Left colon (tissue), 2 donors: ENCODE results near the gene C8A. TPM values are rescaled to one million over a fixed set of nuclear protein-coding genes. Genes with fewer than 3 reads are reported as not detected.

ENCODE experiments used
- ATAC-seq: fragments of 200-7000 bp; cut with Tn5 transposase; one replicate; pipeline ENCODE4 v1.9.1; 2020; ENCODE audit warnings: mild to moderate bottlenecking, moderate library complexity
- DNase-seq, 2 donors: peaks; one replicate each; pipeline ENCODE4 v3.0.0-alpha.2; 2020
- intact Hi-C, 2 donors: fragments of 100-400 bp; cut with DNase I in 1 of 2; cut with micrococcal nuclease in 1 of 2; formaldehyde crosslinking; loops; one replicate each; pipeline versions ENCODE4 v1.11.2 to v1.14.0; 2022; cut with DNase I, micrococcal nuclease
- total RNA-seq, 2 donors: library from RNA; stranded (reverse); fragmentation: NEBNext Ultra II Directional; extraction: Animal tissue kit (Norgen Biotek cat#: 25700); gene quantifications; one replicate each; pipeline ENCODE4 v1.2.1, GENCODE V29; 2021
- donor health status: DM: no; HTN: no; CAD: no.
- donor health status: DM: yes; HTN: yes; CAD: no.

C8A gene
- total RNA-seq, 2 donors from 2014 or later: not detected

DNA sequence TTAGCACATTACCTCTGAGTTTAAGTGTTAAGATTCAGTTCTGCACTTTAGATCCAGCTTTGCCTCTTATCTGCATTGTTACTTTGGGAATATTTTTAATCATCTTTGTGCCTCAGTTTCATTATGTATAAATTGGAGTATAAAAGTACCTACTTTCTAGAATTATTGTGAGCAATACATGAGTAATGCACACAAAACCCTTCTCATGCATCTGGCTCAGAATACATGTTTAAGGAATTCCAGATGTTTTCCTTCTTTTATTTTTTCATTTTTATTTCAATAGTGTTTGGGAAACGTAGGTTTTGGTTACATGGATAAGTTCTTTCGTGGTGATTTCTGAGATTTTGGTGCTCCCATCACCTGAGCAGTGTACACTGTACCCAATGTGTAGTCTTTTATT is 14.2 kb downstream of the C8A start:
- ATAC-seq: no peak
- intact Hi-C loops: no loop called here
- DNase-seq: no peak

DNA sequence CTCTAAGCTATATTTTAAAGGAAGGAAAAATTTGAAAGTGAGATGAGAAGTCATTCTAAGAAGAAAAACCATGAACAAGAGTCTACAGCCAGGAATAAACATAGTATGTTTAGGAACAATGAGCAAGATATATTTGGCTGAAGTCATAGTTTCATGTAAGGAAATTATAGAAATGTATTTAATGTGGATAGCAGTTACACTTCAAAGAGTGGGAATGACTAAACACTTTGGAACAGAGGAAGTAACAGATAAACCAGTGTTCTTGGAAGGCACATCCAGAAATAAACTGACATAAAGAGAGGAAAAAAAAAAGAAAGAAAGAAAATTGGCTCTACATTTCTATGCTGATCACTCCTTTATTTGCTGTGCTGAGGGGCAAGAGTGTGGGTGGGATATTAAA is 18.0 kb downstream of the C8A start:
- DNase-seq (no peak), ATAC-seq (no peak)
- intact Hi-C loops: no loop called here

DNA sequence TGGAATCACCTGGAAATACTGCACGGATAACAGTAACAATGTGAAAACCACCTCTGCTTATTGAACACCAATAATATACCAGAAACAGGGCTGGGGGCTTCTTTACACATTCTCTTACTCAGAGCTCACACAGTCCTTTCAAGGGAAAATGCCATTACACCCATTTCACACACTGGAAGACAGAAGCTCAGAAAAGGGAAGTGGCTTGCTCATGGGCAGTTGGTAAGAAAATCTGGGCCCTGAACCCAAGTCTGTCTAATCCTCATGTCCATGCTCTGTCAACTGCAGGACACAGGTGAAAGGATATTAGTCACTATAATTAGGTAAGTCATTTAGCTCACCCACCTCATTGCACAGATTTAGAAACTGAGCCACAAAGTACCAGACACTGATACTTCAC is 18.6 kb downstream of the C8A start:
- no peak for DNase-seq
- no peak for ATAC-seq
- intact Hi-C loops: no loop called here

DNA sequence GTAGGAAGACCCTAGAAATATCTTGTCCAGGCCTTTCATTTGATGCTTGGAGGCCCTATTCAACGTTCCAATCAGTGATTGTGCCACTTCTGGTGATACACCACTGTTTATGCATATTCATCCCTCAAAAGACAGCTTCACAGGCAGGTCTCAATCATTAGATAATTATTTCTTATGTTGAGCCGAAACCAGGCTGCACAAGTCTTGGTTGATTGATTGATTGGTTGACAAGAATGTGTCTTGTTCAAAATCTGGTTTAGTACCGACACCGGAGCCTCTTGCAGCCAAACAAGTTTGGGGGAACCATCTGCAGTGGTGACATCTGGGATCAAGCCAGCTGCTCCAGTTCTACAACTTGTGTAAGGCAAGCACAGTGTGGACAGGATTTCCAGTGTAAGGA is 20.1 kb downstream of the C8A start:
- intact Hi-C loops: no loop called here
- ATAC-seq (no peak), DNase-seq (no peak)

DNA sequence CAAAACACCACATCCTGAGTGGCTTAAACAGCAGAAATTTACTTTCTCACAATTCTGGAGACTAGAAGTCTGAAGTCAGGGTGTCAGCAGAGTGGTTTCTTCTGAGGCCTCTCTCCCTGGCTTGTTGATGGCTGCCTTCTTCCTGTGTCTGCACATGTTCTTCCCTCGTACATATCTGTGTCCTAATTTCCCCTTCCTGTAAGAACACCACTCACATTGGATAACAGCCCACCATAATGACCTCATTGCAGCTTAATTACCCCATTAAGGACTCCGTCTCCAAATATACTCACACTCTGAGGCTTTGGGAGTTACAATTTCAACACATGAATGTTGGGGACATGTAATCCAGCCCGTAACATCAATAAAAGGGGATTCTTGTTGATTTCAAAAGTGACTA is 23.4 kb downstream of the C8A start:
- no peak for DNase-seq
- intact Hi-C loops: no loop called here
- ATAC-seq: no peak

DNA sequence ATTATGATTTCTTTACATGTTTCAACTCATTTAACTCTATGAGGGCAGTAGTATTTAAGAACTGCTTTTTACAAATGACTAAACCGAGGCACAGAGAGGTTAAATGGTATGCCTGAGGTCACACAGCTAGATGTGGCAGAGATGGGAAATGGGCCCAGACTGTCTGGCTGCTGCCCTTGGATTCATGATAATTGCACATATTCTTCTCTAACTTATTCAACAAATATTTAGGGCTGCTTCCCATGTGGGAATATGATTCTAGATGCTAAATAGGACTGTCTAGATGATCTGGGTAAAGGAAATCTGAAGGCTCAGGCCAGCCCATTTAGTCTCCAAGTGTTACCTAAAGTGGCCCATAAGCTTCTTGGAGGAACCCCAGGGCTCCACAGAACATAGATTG is 26.2 kb downstream of the C8A start:
- intact Hi-C loops: no loop called here
- ATAC-seq (no peak), DNase-seq (no peak)

DNA sequence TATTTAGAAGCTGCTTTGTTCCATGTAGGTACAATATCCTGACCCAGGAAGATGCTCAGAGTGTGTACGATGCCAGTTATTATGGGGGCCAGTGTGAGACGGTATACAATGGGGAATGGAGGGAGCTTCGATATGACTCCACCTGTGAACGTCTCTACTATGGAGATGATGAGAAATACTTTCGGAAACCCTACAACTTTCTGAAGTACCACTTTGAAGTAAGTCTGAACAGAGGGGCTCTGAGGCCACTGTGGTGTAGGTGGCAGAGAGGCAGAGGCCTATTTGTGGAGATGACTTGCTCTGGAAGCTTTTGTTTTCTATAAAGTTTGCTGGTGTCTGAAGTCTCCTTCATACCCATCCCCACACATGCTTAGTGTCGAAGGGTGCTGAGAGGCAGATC is 26.8 kb downstream of the C8A start:
- intact Hi-C loops: no loop called here
- DNase-seq: no peak
- no peak for ATAC-seq

DNA sequence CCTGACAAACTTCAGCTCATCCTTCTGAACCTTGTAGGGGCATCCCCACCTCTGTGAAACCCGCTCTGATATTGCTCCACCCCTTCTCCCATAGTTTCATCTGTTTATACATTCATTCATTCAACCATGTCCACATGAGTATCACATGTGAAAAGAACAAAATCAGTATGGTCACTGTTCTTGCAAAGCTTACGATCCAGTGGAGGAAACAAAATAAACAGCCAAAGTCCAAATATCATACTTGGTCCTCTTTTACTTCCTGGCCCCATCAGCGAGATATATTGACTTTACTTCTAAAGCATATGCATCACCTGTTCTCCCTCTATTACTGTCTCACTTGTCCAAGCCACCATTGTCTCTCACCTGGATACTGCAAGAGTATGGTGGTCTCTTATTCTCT is 35.6 kb downstream of the C8A start:
- intact Hi-C loops: no loop called here

DNA sequence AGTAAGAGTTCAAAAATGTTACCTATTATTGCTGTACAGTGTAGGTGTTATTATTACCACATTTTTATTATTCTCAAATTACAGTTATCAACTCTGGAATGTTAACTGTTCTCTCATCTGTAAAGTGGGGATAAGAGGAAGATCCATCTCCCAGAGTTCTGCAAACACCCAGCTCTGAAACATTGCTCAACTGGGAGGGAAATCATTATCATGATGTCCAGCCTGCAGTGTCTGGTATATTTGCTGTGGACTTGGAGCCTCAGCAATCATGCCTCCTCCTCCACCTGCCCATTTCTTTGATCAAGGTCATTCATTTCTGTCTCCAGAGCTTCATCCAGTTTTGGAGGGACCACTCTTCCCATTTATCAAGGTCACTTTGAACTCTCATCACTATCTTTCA is 39.4 kb downstream of the C8A start:
- intact Hi-C loops: no loop called here
- ATAC-seq: no peak
- DNase-seq: no peak

More for the DNA sequence above, 35.6 kb downstream of the C8A start:
- ATAC-seq (no peak), DNase-seq (no peak)

DNA sequence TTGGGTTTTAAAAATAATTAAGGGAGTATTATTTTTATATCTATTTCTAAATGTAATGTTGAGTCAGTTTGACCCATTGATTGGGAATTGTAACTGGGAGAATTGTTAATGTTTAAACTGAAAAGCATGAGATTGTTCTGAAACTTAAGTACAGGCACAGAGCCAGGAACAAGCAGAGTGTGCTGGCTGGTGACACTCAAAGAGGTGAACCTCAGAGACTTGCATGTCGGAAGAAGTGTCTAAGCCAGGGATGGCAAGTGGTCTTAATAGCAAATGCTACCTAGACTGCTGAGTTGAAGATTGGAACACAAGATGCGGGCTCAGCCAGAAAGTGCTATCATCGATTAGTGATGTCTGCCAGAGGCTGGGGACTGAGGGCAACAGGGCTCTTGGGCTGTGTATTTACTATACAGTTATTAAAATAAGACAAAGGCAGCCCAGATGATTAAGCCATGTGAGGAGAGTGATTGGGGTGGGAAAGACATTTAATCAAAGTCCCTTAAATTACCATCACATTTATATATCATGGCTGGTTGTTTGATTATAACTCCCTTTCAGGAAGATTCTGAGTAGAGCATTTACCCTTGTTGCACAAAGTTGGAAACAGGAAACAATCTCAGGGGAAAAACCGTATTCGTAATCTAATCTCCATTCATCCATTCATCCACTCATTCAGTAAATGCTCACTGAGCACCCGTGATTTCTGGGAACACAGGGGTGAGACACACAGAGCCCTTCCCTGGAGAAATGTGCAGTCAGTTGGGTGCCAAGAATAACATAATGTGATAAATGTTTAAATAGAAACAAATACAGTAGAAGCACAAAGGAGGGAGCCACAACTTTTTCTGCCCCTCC is 42.8 kb downstream of the C8A start:
- intact Hi-C loops: no loop called here
- no peak for ATAC-seq
- no peak for DNase-seq

DNA sequence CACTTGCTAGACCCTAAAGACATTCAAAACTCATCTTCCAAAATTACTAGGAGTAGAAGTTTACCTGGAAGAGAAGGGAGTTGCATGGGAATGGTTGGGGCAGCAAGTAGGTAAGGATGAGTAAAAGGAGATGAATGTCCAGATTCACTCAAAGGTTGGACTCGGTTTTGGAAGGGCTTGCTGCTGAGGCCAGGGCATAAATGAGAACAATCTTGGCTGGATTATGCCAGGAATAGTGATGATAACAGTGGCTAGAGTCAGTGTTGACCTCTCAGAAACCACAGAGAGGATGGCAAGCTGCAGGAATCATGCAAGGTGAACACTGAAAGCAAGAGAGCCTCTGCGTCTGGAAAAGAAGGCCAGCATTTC is 43.4 kb downstream of the C8A start:
- ATAC-seq (no peak), DNase-seq (no peak)
- intact Hi-C loops: no loop called here

DNA sequence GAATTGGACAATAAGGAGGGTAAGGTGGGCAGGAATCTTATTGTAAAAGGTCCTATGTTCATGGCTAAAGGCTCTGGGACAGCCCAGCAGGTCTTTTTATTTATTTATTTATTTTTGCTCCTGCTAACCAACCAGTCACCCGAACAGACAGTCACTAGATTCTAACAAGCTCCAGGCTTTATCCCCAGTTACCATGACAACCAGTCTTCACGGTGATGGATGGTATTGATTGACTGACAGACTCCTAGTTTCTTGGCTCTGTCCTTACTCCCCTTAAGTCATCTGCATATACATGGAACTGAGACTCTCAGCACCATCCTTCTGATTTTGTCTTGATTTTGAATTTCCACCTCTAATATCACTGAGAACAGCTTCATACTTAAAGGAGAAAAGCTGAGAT is 44.3 kb downstream of the C8A start:
- DNase-seq: no peak
- no peak for ATAC-seq
- intact Hi-C loops: no loop called here

DNA sequence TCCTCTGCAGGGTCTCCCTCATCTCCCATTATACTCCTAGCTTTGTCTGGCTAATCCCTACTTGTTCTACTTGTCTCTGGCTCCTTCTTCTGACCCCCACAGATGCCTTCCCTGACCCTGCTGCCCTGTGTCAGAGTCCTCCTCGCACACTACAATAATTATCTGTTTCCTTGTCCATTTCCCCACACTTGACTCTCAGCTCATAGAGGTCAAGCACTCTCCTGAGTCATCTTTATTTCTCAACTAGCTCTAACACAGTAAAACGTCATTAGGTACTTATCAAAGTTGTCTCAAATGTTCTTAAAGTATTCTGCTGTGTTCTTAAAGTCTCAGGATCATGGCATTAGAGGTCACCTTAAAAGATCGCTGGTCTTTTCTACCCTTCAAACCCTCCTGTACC is 47.1 kb downstream of the C8A start:
- intact Hi-C loops: no loop called here
- no peak for DNase-seq
- ATAC-seq: no peak

DNA sequence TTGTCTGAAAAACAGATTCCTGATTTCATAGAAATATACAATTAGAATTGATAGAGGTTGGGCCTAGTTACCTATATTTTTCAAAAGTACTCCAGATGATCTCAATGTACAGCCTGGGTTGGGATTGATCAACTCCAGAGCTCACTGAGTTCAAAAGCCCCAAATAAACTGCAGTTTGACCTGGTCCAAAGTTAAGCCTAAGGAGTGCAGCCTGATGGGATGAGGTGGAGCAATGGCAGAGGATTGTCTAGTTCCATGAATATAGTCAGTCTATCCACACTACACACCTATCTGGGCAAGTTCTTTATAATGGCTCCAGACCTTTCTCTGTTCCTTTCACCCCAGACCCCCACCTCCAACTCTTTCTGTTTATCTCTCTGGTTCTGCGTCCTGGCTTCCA is 49.2 kb downstream of the C8A start:
- ATAC-seq (no peak), DNase-seq (no peak)
- intact Hi-C loops: no loop called here

DNA sequence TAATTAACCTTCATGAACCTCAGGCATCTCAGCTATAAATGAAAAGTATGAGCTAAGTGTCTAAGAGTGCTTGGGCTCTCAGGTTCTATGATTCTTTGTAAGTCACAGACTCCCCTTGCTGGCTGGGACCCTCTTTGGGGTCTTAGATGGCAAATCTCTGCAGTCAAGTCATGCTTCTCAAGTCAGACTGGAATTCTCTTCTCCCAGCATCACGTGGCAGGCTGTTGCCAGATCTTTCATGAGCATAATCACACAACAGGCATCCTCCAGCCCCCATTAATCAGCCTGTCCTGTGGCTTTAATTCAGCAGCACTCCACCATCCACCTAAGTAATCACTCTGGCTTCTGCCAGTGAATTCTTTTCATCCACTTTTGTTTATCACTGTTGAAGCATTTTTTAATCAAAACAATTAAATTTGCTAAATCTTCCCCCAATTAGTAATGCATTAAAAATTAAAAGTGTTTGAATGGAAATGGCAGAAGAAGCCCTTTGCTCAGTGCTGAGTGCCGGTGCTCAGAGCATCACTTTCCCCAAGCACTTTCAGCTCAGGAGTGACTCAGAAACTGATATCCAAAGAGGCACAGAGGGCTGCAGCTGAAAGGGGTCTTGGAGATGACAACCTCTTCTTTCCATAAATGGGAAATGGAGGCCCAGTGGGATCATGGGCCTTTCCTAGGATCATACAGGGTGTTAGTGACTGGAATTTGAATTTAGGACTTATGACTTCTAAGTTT is 50.2 kb downstream of the C8A start:
- DNase-seq (no peak), ATAC-seq (no peak)
- intact Hi-C loops: no loop called here

DNA sequence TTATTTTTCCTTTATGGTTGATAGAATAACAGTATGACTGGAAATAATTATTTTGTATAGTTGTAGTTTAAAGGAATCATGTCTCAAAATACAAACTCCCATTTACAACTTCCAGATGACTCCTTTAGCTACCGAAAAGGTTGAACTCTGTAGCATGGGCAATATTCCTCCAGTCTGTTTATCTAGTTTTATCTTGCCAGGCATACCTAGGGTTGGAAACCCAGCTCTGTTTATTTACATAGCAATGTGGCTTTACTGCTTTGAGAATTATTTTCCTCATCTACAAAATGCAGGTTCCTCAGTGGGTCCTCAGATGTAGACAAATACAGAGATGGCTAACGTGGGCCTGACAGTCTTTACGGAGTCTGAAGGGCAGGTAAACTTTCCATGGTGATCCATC is 51.1 kb downstream of the C8A start:
- no peak for DNase-seq
- ATAC-seq: no peak
- intact Hi-C loops: no loop called here

DNA sequence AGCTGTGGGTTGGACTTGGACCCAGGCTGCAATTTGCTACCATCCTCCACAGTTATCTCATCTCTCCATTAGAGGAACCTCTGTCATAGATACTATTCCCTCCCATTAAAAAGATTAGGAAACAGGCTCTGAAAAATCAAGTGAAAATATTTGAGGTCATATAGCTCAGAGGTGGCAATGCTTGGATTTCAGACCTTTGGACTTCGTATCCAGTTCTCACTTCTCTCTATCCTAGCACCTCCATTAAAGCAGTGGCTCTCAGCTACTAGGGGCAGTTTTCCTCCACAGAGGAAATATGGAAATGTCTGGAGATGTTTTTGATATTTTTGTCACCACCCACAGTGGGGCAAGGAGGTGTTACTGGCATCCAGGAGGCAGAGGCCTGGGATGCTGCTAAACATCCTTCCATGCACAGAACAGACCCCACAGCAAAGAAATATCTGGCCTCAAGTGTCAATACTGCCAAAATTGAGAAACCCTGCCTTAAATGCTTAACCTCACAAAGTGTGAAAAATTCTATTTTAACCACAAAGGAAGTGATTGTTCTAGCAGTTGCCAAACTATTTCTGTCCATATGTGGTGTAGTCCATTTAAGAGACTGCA is 54.1 kb downstream of the C8A start:
- ATAC-seq: no peak
- DNase-seq: no peak

DNA sequence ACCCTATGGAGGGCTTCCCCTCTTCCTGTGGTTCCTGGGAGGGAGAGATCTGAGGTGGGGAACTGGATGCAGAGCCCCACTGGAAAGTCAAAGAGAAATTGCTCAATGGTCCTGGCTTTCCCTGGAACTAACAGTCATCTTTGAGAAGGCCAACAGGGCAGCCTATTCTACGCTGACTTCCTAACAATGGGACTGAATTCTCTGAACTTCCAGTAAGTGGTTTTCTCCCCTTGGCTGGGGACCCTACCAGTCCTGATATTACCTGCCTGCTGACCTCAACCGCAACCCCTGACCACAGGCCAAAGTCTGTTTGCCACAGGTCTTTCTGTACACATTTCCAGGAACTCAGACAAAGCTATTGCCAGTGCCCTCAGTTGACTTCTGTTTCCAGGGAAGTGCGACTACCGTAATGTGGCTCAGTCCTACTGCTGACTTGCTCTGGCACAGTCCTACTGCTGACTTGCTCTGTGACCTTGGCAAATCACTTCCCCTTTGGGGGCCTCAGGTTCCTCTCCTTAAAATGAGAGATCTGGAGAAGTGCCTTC is 55.9 kb downstream of the C8A start:
- intact Hi-C loops: no loop called here

More for the DNA sequence above, 54.1 kb downstream of the C8A start:
- intact Hi-C loops: no loop called here

DNA sequence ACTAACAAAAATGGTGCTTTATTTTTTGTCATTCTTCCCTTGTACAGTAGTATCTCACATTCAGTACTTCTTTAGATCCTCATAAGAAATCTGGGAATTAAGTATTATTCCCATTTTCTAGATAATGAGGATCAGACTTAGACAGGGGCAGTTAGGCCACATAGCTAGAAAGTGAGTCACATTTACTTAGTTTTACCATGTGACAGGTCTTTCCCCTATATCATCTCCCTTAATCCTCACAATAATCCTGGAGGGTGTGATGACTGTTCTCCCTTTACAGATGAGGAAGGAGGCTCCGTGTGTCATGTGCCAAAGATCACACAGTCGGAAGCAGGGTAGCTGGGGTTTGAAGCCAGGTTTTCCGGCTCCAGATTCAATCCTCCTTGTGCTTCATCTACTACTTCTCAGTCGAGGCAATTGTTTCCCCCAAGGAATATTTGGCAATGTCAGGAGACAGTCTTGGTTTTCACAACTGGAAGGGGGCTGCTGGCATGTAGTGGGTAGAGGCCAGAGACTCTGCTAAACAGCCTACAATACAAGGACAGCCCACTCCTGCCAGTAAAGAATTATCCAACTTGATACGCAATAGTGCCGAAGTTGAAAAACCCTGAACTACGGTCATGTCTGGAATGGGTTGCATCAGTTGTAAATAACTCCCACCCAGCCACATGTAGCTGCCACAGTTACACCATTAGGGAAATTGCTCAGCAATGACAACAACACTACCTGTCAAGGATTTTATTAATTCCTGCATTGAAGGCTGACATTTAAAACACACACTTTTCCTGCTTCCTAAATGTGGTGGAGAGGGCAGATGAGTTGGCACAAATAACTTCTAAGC is 56.7 kb downstream of the C8A start:
- ATAC-seq (no peak), DNase-seq (no peak)
- intact Hi-C loops: no loop called here

More for the DNA sequence above, 55.9 kb downstream of the C8A start:
- ATAC-seq: no peak
- no peak for DNase-seq
